CD4-positive, alpha-beta T cell treated with Interleukin-15 for 1 hour (primary cell): ENCODE data around the gene SLC11A1.

Source experiments
- DNase-seq: peaks from one replicate; pipeline ENCODE4 v3.0.0-alpha.2; 2020

SLC11A1 gene

GRCh38 chr2:218436992-218437391 is 54.9 kb downstream of the SLC11A1 start:
- DNase-seq, result no peak

GRCh38 chr2:218437969-218438368 is 55.9 kb downstream of the SLC11A1 start:
- no peak for DNase-seq

DNA sequence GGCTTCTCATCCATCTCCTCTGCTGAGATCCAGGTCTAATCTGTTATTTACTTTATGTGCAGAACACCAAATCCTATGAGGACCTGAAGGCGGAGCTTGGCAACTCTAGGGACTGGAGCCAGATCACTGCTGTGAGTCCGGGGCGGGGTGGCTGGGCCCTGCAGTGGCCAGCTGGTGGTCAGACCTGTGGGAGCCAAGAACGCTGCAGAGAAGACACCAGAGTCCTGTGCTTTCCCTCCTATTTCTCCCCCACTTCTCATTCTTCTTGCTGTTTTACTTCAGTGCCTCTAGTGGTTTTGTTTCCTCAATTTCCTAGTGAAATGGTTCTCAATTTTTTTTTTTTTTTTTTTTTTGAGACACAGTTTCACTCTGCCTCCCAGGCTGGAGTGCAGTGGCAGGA is 56.5 kb downstream of the SLC11A1 start:
- DNase-seq, result no peak

GRCh38 chr2:218444692-218445357 is 62.8 kb downstream of the SLC11A1 start:
- no peak for DNase-seq

DNA sequence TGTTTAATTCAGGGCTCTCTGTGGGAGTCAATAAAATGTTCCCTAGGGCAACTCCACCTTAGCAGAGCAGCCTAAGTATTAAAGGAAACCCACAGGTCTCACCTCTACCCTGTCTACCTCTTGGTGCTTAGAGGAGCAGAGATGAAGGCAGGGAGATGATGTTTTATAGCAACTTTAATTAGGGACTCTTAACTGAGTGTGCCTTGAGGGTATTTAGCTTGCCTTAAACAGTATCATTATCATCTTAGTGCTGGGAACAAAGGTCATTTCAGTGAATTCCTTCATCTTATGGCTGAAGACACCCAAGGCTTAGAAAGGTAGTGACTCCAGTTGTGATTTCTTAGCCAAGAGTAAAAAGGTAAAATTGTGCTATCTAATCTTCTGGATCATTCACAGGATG is 63.5 kb downstream of the SLC11A1 start:
- no peak for DNase-seq
